ENCODE results near the gene DRP2.

DNA sequence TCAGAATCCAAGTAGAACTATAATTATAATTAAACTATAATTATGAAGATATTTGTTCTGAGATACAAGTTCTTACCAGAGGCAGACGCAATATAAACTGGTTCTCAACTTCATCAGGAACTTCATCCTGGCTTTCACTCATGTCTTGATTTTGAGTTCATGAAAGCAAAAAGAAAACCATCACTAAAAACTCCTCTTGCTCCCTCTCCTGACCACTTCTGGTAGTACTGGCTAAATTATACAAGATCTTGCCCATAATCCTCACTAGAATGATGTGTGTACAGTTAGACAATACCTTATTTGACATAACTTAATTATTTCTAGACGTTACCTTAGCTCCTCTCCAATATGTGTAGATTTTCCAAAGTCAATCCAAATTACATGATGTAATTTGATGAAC lies 67.8 kb downstream of the DRP2 start:
- no peak for TF ChIP-seq LEF1 (IDR thresholded peaks at IDR 0.05; ENCODE audit: borderline replicate concordance)
- no peak for TF ChIP-seq BHLHE40 (IDR thresholded peaks at IDR 0.05; ENCODE audit: borderline replicate concordance)
- no peak for TF ChIP-seq SP1 (IDR thresholded peaks at IDR 0.05)
- no peak for TF ChIP-seq ELF4 (IDR thresholded peaks at IDR 0.05)
- no peak for TF ChIP-seq FOXA1 (IDR thresholded peaks at IDR 0.05)
